ENCODE results near the gene UBL7.

UBL7 gene

GRCh38 chr15:74422652-74423430 lies 38.1 kb downstream of the UBL7 start:
- DNase-seq: no peak

- DNase-seq: no peak
Measured at GRCh38 chr15:74422265-74422651, 38.7 kb downstream of the UBL7 start.

GRCh38 chr15:74421302-74422245 lies 39.4 kb downstream of the UBL7 start:
- DNase-seq: no peak

GRCh38 chr15:74420193-74420905 lies 40.6 kb downstream of the UBL7 start:
- no peak for DNase-seq

- DNase-seq: no peak
Measured at GRCh38 chr15:74419432-74419831, 41.5 kb downstream of the UBL7 start.

- DNase-seq: no peak
Measured at GRCh38 chr15:74418575-74419338, 42.2 kb downstream of the UBL7 start.

- no peak for DNase-seq
Measured at GRCh38 chr15:74417670-74418069, 43.3 kb downstream of the UBL7 start.

GRCh38 chr15:74417225-74417624 lies 43.7 kb downstream of the UBL7 start:
- DNase-seq: no peak

GRCh38 chr15:74415966-74416916 lies 44.7 kb downstream of the UBL7 start:
- DNase-seq: no peak

GRCh38 chr15:74414603-74415338 lies 46.2 kb downstream of the UBL7 start:
- DNase-seq: no peak

GRCh38 chr15:74414081-74414580 lies 46.8 kb downstream of the UBL7 start:
- no peak for DNase-seq

GRCh38 chr15:74413350-74414080 lies 47.4 kb downstream of the UBL7 start:
- no peak for DNase-seq

GRCh38 chr15:74412159-74412558 lies 48.8 kb downstream of the UBL7 start:
- DNase-seq: no peak

GRCh38 chr15:74411686-74412085 lies 49.3 kb downstream of the UBL7 start:
- no peak for DNase-seq

GRCh38 chr15:74410502-74410901 lies 50.5 kb downstream of the UBL7 start:
- DNase-seq: no peak

GRCh38 chr15:74409225-74409624 lies 51.7 kb downstream of the UBL7 start:
- DNase-seq: no peak

- no peak for DNase-seq
Measured at GRCh38 chr15:74408815-74409214, 52.1 kb downstream of the UBL7 start.

- DNase-seq: no peak
Measured at GRCh38 chr15:74408385-74408784, 52.6 kb downstream of the UBL7 start.

GRCh38 chr15:74406992-74407705 lies 53.8 kb downstream of the UBL7 start:
- no peak for DNase-seq

Data from NCI-H524 treated with DMSO at 0.1 percent for 48 hours (cell line).